ENCODE data around the gene ENTR1.
"Not testable (repeated sequence)": the region's sequence is repeated elsewhere in the genome, so short reads cannot be mapped to it uniquely, and the experiment has no call there.

ENTR1 gene

GRCh38 chr9:136416914-136417313, 6.5 kb upstream of the ENTR1 start:
- no peak for DNase-seq

GRCh38 chr9:136416427-136416826, 6.0 kb upstream of the ENTR1 start:
- DNase-seq: no peak

- no peak for DNase-seq
Measured at GRCh38 chr9:136412962-136413361, 2.5 kb upstream of the ENTR1 start.

GRCh38 chr9:136411378-136411777, 964 bp upstream of the ENTR1 start:
- DNase-seq: no peak

GRCh38 chr9:136409557-136410455, 608 bp downstream of the ENTR1 start:
- peak; percentile 53 for DNase-seq

GRCh38 chr9:136407911-136408310, 2.5 kb downstream of the ENTR1 start:
- DNase-seq: no peak

- DNase-seq: not testable (repeated sequence)
Measured at GRCh38 chr9:136407061-136407460, 3.4 kb downstream of the ENTR1 start.

- not testable (repeated sequence) for DNase-seq
Measured at GRCh38 chr9:136405904-136406303, 4.5 kb downstream of the ENTR1 start.

GRCh38 chr9:136405481-136405880, 4.9 kb downstream of the ENTR1 start:
- DNase-seq: no peak

- DNase-seq: no peak
Measured at GRCh38 chr9:136404801-136405136, 5.6 kb downstream of the ENTR1 start.

- peak; percentile 35 for DNase-seq
Measured at GRCh38 chr9:136403915-136404800, 6.3 kb downstream of the ENTR1 start.

GRCh38 chr9:136403538-136403914, 6.9 kb downstream of the ENTR1 start:
- DNase-seq: peak; percentile 71

- no peak for DNase-seq
Measured at GRCh38 chr9:136402067-136402466, 8.3 kb downstream of the ENTR1 start.

- DNase-seq: no peak
Measured at GRCh38 chr9:136401173-136401922, 9.1 kb downstream of the ENTR1 start.

GRCh38 chr9:136400038-136400834, 10.2 kb downstream of the ENTR1 start, which contains the start of gene SNAPC4:
SNAPC4 (minus strand) TSS chr9:136400170; CDS start chr9:136398428, 1,742 bp downstream.
- DNase-seq: peak; percentile 88

- DNase-seq: peak; percentile 39
Measured at GRCh38 chr9:136399176-136400037, 11.0 kb downstream of the ENTR1 start.

GRCh38 chr9:136398286-136398685, 12.1 kb downstream of the ENTR1 start:
- no peak for DNase-seq

- DNase-seq: no peak
Measured at GRCh38 chr9:136397643-136398042, 12.8 kb downstream of the ENTR1 start.

- DNase-seq: no peak
Measured at GRCh38 chr9:136396219-136396515, 14.2 kb downstream of the ENTR1 start.

GRCh38 chr9:136395345-136396218, 14.8 kb downstream of the ENTR1 start:
- no peak for DNase-seq
